ENCODE measurements around the gene FGD3.

FGD3 gene

GRCh38 chr9:92954049-92954861 lies 6.9 kb downstream of the FGD3 start:
- peak in 1 of 4 experiments; percentile 10 for DNase-seq

DNA sequence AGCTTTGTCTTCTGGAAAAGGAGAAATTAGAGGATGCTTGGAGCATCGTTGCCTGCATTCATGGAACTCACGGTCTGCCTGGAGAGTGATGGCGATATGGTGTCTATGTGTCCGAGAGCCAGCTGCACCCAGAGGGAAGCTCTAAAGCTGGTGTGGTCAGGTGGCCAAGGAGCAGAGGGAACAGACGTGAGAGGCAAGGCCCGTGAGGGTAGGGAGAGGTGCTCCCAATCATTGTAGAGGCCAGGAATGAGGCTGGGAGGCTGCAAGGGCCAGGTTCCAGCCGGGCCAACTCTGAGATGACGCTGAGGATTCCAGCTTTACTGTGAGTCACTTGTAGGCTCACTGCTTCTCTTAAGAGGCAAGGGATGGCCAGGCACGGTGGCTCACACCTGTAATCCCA lies 7.6 kb downstream of the FGD3 start:
- DNase-seq: no peak

GRCh38 chr9:92960561-92961290 lies 13.4 kb downstream of the FGD3 start:
- no peak for DNase-seq

DNA sequence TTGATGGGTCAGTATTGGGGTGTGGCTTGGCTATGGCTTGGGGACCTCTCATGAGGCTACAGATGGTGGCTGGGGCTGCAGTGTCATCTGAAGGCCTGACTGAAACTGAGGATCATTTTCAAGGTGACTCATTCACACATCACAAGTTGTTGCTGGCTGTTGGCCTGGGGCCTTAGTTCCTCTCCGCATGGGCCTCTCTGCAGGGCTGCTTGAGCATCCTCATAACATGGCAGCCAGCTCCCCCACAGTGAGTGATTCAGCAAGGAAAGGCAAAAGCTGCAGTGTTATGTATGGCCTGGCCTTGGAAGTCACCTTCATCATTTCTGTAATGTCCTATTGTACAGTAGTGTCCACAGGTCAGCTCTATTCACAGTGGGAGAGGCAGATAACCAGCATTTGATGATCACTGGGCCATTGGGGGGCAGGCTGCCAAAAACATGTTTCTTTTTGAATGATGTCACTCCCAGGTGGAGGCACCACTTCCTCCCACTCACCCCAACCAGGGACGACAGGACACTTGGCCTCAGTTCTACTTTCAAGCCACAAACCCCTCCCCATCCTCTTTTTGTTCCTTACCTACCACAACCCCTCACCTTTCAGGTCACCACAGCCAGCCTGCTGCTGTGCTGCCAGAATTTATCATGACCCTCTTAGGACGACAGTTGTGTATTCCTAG lies 14.4 kb downstream of the FGD3 start:
- peak in 2 of 4 experiments; percentile 35 to 42 for DNase-seq

DNA sequence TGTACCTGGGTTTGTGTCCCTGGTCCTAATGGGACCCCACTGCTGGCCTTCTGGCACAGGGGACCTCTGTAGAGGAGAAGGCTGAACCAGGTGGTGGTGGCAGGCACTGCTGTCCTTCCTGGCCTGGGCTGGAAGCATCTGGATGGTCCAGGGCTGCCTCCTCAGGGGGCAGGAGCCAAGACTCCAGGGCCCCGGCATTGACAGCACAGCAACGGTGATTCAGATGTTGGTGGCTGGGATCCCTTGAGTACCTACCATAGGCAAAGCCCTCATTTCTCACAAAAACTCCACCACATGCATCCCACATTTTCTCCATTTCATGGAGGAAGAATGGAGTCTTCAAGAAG lies 15.0 kb downstream of the FGD3 start:
- DNase-seq: no peak

DNA sequence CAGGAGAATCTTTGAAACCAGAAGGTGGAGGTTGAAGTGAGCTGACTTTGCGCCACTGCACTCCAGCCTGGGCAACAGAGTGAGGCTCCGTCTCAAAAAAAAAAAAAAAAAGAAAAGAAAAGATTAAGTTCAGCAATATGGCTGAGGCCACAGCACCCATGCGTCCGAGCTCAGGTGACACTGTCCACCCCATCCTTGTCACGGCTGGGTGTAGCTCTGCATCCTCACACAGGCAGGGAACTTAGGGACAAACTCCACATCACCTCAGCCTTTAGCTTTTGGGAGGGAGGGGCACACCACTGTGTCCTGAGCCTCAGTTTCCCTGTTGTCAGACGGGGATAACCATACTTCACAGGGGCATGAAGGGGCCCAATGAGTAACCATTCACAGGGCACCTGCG lies 15.5 kb downstream of the FGD3 start:
- no peak for DNase-seq

GRCh38 chr9:92963831-92964606 lies 16.7 kb downstream of the FGD3 start:
- DNase-seq: peak; percentile 77 to 91 (median 84)

GRCh38 chr9:92964607-92965060 lies 17.3 kb downstream of the FGD3 start:
- peak in 1 of 4 experiments; percentile 29 for DNase-seq

DNA sequence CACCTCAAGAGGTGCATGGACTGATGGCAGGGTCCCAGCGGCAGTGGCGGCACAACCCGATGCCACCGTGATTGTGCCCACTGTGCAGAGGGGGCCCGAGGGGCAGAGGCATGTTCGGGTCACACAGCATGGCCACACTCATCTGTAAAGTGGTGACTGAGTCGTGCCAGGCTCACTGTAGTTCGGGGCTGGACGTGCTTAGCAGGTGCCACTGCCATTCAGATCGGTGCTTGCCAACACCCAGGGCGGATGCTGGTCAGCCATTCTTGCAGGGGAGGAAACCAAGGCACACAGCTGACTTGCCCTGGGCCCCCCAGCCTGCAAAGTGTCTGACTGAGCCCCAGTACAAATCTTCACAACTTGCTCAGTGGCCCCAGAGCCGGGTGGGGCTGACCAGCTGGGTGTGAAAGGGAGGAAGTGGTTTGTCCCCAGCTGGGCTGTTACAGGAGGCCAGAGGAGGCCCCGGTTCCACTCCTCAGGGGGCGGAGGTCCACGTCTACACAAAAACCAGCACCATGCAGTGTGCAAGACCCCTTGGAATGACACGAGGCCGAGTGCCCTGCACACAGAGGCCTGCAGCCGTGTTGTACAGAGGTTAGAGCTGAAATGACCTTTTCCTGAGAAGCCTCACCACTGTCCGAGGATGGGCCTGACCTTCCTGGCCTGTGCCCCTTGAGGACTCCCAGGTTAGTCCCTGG lies 17.9 kb downstream of the FGD3 start:
- peak; percentile 62 to 77 (median 70) for DNase-seq

- DNase-seq: peak in 2 of 4 experiments; percentile 42 to 53
Observed at GRCh38 chr9:92965759-92966517, 18.6 kb downstream of the FGD3 start.

GRCh38 chr9:92966518-92966800 lies 19.1 kb downstream of the FGD3 start:
- DNase-seq: no peak

- no peak for DNase-seq
Observed at GRCh38 chr9:92968081-92968480, 20.8 kb downstream of the FGD3 start.

- DNase-seq: no peak
Observed at GRCh38 chr9:92969516-92970466, 22.5 kb downstream of the FGD3 start.

- peak in 2 of 4 experiments; percentile 14 to 27 for DNase-seq
Observed at GRCh38 chr9:92970467-92970923, 23.2 kb downstream of the FGD3 start.

DNA sequence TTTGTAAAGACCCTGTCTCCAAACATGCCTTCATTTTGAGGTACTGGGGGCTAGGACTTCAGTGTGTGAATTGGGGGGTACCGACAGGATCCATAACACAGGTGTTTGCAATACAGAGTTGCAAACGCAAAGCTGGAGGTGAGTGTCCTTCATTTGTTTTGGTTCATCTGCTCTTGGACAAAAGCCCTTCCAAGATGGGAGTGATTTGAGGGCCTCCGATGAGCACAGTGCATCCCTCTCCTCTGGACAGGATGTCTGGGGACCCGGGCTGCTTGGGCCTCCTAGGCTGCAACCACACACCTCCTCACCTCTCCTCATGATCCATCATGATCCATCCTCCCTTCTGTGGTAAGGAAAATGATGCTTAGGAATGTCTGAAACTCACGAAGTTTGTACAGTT lies 23.8 kb downstream of the FGD3 start:
- no peak for DNase-seq

- no peak for DNase-seq
Observed at GRCh38 chr9:92971776-92972175, 24.5 kb downstream of the FGD3 start.

DNA sequence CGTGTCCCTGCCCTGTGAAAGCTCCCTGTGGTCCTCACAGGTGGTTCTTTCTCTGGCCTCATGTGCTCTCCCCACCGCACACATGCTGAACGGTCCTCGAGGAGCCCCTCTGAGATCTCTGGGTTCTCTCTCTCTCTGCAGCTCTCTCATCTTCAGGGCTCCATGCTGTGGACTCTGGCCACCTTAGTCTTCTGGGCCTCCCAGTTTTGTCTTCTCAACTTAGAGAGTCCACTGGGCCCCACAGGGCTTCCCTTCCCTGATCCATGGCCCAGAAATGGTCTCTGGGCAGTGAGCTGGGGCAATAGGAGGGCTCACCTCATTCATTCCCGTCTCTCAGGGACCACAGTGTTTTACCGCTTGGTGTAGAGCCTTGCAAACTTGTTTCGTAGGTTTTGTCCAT lies 26.4 kb downstream of the FGD3 start:
- DNase-seq: no peak

- DNase-seq: no peak
Observed at GRCh38 chr9:92974161-92974661, 26.9 kb downstream of the FGD3 start.
